WERI-Rb-1 (cell line): Measurements from ENCODE around the gene ARHGEF37.
A peak's percentile ranks its signal among the peaks of the same experiment; 100 is the strongest.

Source experiments
- DNase-seq: peaks from one replicate; pipeline ENCODE4 v3.0.0-alpha.2; 2020
- H3K27ac ChIP-seq: fragments of 250-450 bp; sonication (Bioruptor Pico); 2 replicates; pipeline ENCODE4 v1.5.1; 2020; ENCODE audit warnings: mild to moderate bottlenecking, moderate library complexity
- H3K27me3 ChIP-seq: fragments of 250-450 bp; sonication (Bioruptor Pico); 2 replicates; pipeline ENCODE4 v1.5.1; 2021; ENCODE audit warnings: mild to moderate bottlenecking, low read depth, moderate library complexity; ENCODE audit not compliant: insufficient read depth, severe bottlenecking
- H3K36me3 ChIP-seq: fragments of 250-450 bp; sonication (Bioruptor Pico); 2 replicates; pipeline ENCODE4 v1.5.1; 2020; ENCODE audit warnings: mild to moderate bottlenecking, moderate library complexity
- H3K4me3 ChIP-seq: 2 replicates; pipeline ENCODE4 v1.5.1; 2011; ENCODE audit warnings: low read depth, mild to moderate bottlenecking, control low read depth, low read length
- H3K9me3 ChIP-seq: fragments of 250-450 bp; sonication (Bioruptor Pico); 2 replicates; pipeline ENCODE4 v1.5.1; 2021; ENCODE audit warnings: mild to moderate bottlenecking, moderate library complexity; ENCODE audit not compliant: severe bottlenecking
- TF ChIP-seq, protein P1 (sequence below): IDR thresholded peaks from 2 replicates; pipeline ENCODE4 v1.5.1; 2011; ENCODE audit warnings: low read depth, mild to moderate bottlenecking, control low read depth, inconsistent platforms, low read length

Gene ARHGEF37

GRCh38 chr5:149575131-149575530 lies 6.2 kb upstream of the ARHGEF37 start:
- Histone ChIP-seq H3K9me3 (no peaks in the 10 kb centered on the region), H3K4me3 (no peak overlapping the region), H3K27me3 (no peaks in the 10 kb centered on the region), H3K27ac (no peak overlapping the region), H3K36me3 (no peaks in the 10 kb centered on the region)
- DNase-seq = no peak
- TF ChIP-seq, protein P1, sequence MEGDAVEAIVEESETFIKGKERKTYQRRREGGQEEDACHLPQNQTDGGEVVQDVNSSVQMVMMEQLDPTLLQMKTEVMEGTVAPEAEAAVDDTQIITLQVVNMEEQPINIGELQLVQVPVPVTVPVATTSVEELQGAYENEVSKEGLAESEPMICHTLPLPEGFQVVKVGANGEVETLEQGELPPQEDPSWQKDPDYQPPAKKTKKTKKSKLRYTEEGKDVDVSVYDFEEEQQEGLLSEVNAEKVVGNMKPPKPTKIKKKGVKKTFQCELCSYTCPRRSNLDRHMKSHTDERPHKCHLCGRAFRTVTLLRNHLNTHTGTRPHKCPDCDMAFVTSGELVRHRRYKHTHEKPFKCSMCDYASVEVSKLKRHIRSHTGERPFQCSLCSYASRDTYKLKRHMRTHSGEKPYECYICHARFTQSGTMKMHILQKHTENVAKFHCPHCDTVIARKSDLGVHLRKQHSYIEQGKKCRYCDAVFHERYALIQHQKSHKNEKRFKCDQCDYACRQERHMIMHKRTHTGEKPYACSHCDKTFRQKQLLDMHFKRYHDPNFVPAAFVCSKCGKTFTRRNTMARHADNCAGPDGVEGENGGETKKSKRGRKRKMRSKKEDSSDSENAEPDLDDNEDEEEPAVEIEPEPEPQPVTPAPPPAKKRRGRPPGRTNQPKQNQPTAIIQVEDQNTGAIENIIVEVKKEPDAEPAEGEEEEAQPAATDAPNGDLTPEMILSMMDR = no peak

DNA sequence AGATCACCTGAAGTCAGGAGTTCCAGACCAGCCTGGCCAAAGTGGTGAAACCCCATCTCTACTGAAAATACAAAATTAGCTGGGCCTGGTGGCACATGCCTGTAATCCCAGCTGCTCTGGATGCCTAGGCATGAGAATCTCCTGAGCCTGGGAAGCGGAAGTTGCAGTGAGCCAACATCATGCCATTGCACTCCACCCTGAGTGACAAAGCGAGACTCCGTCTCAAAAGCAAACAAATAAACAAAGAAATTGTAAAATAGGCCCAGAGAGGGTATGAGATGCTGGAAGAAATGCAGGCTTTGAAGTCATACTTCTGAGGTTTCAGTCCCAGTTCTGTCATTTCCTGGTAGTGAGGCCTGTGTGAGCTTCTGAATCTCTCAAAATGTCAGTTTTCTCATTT lies 5.3 kb upstream of the ARHGEF37 start:
- no peaks in the 10 kb centered on the region for H3K36me3 ChIP-seq
- H3K9me3 ChIP-seq = no peaks in the 10 kb centered on the region
- TF ChIP-seq, protein P1 = no peak
- H3K27ac ChIP-seq = no peak overlapping the region
- DNase-seq = no peak
- H3K4me3 ChIP-seq = no peak overlapping the region
- H3K27me3 ChIP-seq = no peaks in the 10 kb centered on the region

GRCh38 chr5:149578896-149579295 lies 2.4 kb upstream of the ARHGEF37 start:
- no peaks in the 10 kb centered on the region for H3K36me3 ChIP-seq
- no peak for DNase-seq
- no peak overlapping the region for H3K4me3 ChIP-seq
- TF ChIP-seq, protein P1 = no peak
- H3K27me3 ChIP-seq = no peaks in the 10 kb centered on the region
- no peak overlapping the region for H3K27ac ChIP-seq
- no peaks in the 10 kb centered on the region for H3K9me3 ChIP-seq

DNA sequence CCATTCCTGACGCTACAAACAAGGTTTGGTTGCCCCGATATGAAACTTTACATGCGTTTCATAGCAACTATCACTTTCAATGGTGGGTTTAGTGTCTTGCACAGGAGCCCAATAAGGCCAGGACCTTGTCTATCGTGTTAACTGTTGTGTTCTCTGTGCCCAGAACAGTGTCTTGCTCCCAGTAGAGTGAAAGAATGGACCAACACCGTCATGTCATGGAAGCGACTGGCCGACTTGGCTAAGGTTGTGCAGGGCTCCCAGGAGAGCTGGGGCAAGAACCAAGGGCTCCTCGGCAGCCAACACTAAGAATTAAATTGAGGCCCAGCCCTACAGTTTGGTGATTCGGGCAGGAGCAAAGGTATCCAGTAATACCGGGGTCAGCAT lies 498 bp upstream of the ARHGEF37 start:
- no peaks in the 10 kb centered on the region for H3K36me3 ChIP-seq
- H3K27ac ChIP-seq = no peak overlapping the region
- peak overlapping the region; percentile 54 for H3K4me3 ChIP-seq
- no peaks in the 10 kb centered on the region for H3K27me3 ChIP-seq
- TF ChIP-seq, protein P1 = no peak
- DNase-seq = no peak
- no peaks in the 10 kb centered on the region for H3K9me3 ChIP-seq

GRCh38 chr5:149581931-149582768 lies 852 bp downstream of the ARHGEF37 start:
- H3K27me3 ChIP-seq = no peaks in the 10 kb centered on the region
- no peaks in the 10 kb centered on the region for H3K9me3 ChIP-seq
- DNase-seq = no peak
- H3K27ac ChIP-seq = no peak overlapping the region
- H3K36me3 ChIP-seq = no peaks in the 10 kb centered on the region
- peak overlapping the region; percentile 54 for H3K4me3 ChIP-seq
- TF ChIP-seq, protein P1 = no peak

DNA sequence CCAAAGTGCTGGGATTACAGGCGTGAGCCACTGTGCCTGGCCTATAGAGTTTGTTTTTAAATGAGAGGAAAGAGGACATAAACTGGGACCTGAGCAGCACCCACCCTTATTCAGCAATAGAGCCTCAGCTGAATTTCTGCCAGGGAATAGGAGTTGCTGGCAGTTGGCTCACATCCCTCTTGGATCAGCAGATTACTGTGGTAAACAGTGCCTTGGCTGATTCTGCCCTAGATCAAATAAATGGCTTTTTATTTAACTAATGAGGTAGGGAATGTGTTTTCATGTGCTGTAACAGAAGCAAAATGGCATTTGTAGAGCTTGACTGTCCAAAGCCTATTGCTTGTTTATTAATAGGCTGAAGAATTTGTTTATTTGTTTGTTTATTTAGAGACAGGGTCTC lies 2.1 kb downstream of the ARHGEF37 start:
- no peak overlapping the region for H3K4me3 ChIP-seq
- H3K27me3 ChIP-seq = no peaks in the 10 kb centered on the region
- no peaks in the 10 kb centered on the region for H3K9me3 ChIP-seq
- DNase-seq = no peak
- H3K27ac ChIP-seq = no peak overlapping the region
- TF ChIP-seq, protein P1 = no peak
- H3K36me3 ChIP-seq = no peaks in the 10 kb centered on the region
